GM06990 (cell line): ENCODE results near the gene ADGRE2.

Source experiments
- DNase-seq: peaks from one replicate; pipeline ENCODE4 v3.0.0-alpha.2; 2011; ENCODE audit not compliant: insufficient read length; ENCODE audit errors: extremely low read depth
- H3K27me3 ChIP-seq: replicated peaks from 2 replicates; pipeline ENCODE4 v1.6.0; 2011; ENCODE audit warnings: low read length; ENCODE audit not compliant: control insufficient read depth, insufficient read depth
- H3K36me3 ChIP-seq: 2 replicates; pipeline ENCODE4 v1.5.1; 2011; ENCODE audit warnings: low read length; ENCODE audit not compliant: control insufficient read depth, insufficient read depth
- H3K4me3 ChIP-seq: replicated peaks from 2 replicates; pipeline ENCODE4 v1.5.1; 2011; ENCODE audit warnings: low read depth, mild to moderate bottlenecking, control low read depth, low read length
- TF ChIP-seq, protein P1 (sequence below): IDR thresholded peaks from 2 replicates; pipeline ENCODE4 v1.5.1; 2011; ENCODE audit warnings: low read length, control low read depth, mild to moderate bottlenecking, inconsistent platforms; ENCODE audit not compliant: insufficient read depth, poor library complexity, severe bottlenecking

The ADGRE2 gene

DNA sequence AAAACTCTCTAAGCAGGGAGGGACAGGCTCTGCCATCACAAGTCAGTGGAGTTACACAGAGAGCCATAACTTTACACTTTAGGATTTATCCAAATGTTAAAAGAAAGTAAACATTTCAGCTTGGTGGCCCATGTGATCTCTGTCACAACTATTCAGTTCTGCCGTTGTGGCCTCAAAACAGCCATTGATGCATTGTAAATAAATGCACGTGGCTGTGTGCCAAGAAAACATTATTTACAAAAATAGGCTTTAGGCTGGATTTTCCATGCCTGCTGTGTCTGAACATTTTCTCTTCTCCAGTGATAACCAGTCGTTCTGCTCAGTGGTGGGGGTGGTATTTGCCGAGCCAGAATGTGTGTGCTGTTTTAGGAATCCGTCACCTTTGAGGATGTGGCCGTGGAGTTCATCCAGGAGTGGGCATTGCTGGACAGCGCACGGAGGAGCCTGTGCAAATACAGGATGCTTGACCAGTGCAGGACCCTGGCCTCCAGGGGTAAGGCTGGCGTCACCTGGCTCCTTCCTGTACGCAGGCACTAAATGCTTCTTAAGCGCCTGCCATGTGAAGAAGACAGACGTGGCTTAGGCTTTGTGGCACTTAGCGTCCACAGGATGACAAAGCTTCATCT is 83.6 kb downstream of the ADGRE2 start:
- Histone ChIP-seq H3K36me3 (peaks cover 10% of the 10 kb centered on the region), H3K27me3 (no peaks in the 10 kb centered on the region), H3K4me3 (no peak overlapping the region)
- TF ChIP-seq, protein P1, sequence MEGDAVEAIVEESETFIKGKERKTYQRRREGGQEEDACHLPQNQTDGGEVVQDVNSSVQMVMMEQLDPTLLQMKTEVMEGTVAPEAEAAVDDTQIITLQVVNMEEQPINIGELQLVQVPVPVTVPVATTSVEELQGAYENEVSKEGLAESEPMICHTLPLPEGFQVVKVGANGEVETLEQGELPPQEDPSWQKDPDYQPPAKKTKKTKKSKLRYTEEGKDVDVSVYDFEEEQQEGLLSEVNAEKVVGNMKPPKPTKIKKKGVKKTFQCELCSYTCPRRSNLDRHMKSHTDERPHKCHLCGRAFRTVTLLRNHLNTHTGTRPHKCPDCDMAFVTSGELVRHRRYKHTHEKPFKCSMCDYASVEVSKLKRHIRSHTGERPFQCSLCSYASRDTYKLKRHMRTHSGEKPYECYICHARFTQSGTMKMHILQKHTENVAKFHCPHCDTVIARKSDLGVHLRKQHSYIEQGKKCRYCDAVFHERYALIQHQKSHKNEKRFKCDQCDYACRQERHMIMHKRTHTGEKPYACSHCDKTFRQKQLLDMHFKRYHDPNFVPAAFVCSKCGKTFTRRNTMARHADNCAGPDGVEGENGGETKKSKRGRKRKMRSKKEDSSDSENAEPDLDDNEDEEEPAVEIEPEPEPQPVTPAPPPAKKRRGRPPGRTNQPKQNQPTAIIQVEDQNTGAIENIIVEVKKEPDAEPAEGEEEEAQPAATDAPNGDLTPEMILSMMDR: no peak
- DNase-seq: no peak

DNA sequence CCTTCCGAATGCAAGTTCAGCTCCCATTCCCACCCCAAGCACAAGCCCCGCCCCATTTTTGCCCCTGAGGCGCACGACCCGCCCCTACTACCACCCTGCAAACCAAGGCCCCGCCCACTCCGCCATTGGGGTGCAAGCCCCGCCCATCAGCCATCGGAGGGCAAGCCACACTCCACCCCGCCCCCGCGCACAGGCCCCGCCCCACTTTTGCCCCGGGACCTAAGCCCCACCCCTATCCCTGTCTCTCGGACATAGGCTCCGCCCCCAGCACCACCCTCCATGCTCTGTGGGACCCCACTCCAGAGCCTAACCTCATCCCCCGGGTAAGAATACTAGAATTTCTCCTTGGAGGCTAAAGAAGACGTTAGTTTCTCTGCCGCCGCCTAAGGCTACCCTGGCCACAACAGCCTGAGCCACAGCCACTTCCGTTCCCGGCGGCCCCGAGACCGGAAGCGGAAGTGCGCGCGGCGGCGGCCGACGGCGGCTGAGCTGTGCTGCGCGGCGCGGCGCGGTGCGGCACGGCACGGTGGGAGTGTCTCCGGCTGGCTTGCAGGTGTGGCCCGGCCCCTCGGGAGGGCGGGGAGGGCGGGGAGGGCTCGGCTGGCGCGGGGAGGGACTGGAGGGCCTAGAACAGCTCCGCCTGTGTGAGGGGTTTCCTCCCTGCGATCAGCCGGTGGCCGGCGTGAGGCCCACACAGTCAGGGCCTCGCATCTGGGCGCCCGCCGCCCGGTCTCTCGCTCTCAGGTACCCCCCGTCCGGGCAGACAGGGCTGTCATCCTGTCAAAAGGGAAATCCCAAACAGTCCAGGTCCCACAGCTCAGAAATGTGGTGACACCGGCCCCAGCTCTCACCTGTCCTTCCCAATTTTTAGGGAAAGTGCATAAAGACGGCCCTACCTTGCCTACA is 88.5 kb downstream of the ADGRE2 start, which contains the start of gene ZNF333:
Gene ZNF333, plus strand, starts transcription at position 451 of the 906 bp plus-strand sequence. CDS start 3,444 bp downstream, outside the sequence.
- peak; percentile 97 for DNase-seq
- Histone ChIP-seq H3K4me3 (peak within 1 kb of the TSS; percentile 90), H3K27me3 (no peaks in the 10 kb centered on the region), H3K36me3 (peaks cover under 1% of the 10 kb centered on the region; the same call in 1 of the 2 replicates)
- TF ChIP-seq, protein P1: no peak

DNA sequence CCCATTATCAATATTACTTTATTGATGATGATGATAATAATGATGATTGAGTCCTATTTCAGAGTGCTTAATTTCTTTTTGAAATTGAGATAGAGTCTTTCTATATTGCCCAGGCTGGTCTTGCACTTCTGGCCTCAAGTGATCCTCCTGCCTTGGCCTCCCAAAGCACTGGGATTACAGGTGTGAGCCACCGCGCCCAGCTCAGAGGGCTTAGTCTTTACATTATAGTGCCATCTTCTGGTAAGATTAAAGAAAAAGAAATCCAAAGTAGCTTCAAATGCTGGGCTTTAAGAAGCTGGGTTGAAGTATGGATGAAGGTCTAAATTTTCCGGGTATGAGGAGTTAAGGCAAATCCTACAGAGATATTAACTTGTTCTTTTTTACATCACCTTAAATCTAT is 91.9 kb downstream of the ADGRE2 start:
- DNase-seq: peak; percentile 17
- Histone ChIP-seq H3K4me3 (no peak overlapping the region), H3K36me3 (no peaks in the 10 kb centered on the region), H3K27me3 (no peaks in the 10 kb centered on the region)
- TF ChIP-seq, protein P1: peak; percentile 19

DNA sequence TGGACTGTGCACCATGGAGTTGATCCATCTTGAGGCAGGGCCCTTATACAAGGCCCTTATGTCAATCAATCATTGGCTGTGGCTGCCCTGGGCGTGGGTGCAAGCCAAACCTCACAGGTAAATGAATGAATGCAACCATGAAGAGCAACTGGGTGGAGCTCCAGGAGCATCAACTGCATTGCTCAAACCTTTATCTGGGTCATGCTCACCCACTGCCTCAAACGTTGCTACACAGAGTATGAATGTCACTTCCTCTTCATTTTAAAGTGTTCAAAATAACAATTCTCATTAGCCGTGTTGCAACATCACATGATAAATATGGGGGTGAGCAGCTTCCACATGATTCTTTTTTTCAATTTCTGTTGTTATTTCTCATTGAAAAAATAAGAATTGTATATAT is 94.9 kb downstream of the ADGRE2 start:
- TF ChIP-seq, protein P1: no peak
- DNase-seq: no peak
- no peak overlapping the region for H3K4me3 ChIP-seq
- no peaks in the 10 kb centered on the region for H3K36me3 ChIP-seq
- H3K27me3 ChIP-seq: no peaks in the 10 kb centered on the region
